Gastroesophageal sphincter (tissue), 3 donors: ENCODE measurements around the gene KDM4C.

ENCODE experiments used
- CTCF ChIP-seq, 4 experiments: fragments of 200-600 bp in 2 of 4; fragments of 450-650 bp in 2 of 4; sonication (generic) in 1 of 4; IDR thresholded peaks; one replicate each; pipeline ENCODE4 v1.5.1; 2017 to 2019; ENCODE audit warnings: antibody characterized with exemption in 4 of 4, mild to moderate bottlenecking in 2 of 4, moderate library complexity in 2 of 4
- POLR2A ChIP-seq, 2 donors: fragments of 450-650 bp; IDR thresholded peaks; one replicate each; pipeline ENCODE4 v1.6.1; 2017; ENCODE audit warnings: antibody characterized with exemption in 2 of 2, mild to moderate bottlenecking in 2 of 2, moderate library complexity in 1 of 2
- POLR2AphosphoS5 ChIP-seq: sonication (generic); formaldehyde crosslinking; IDR thresholded peaks from one replicate; pipeline ENCODE4 v1.6.1; 2017; ENCODE audit warnings: antibody characterized with exemption

DNA sequence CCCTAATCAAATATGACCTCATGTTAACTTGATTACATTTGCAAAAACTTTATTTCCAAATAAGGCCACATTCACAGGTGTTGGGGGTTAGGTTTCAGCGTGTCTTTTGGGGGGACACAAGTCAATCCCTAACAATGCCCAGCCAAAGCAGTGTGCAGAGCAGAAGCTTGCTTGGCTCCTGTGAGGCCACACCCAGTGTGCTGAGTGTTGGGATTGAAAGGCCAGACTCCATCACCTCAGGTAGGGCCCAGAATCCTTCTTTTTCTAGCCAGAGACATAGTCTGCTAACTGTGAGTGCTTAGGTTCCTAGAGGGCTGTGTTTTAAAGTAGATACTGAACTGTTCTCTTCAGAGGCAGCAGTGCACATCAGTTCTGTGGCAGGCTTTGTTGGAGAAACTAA lies 27.9 kb downstream of the KDM4C start:
- TF ChIP-seq POLR2AphosphoS5 (no peak), POLR2A (IDR thresholded peaks at IDR 0.05) (no peak), CTCF (IDR thresholded peaks at IDR 0.05) (no peak)
